ENCODE measurements around the gene DGCR2.
A peak's percentile ranks its signal among the peaks of the same experiment; 100 is the strongest.
"Not testable (repeated sequence)": the region's sequence is repeated elsewhere in the genome, so short reads cannot be mapped to it uniquely, and the experiment has no call there.

The DGCR2 gene

DNA sequence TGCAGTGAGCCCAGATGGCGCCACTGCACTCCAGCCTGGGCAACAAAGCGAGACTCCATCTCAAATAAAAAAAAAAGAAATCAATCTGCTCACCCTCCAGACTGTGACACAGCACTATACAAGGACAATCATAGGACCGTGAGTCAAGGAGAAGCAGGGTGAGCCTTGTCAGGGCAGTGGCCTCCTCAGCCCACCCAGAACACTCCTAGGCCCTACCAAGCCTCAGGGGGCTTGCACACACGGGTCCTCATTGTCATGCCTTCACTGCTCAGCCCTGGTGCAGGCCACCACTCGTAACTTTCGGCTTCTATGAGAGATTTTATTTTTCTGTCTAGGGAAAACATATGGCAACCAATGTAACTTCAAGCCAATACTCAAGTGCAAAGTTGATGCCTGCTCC lies 35.8 kb downstream of the DGCR2 start:
- H3K36me3 ChIP-seq, result peaks cover 2% of the 10 kb centered on the region
- no peaks in the 10 kb centered on the region; the same call in 1 of the 2 replicates for H3K27me3 ChIP-seq
- no peaks in the 10 kb centered on the region for H3K9me3 ChIP-seq
- no peaks in the 10 kb centered on the region for H3K4me1 ChIP-seq
- TF ChIP-seq, protein P1, sequence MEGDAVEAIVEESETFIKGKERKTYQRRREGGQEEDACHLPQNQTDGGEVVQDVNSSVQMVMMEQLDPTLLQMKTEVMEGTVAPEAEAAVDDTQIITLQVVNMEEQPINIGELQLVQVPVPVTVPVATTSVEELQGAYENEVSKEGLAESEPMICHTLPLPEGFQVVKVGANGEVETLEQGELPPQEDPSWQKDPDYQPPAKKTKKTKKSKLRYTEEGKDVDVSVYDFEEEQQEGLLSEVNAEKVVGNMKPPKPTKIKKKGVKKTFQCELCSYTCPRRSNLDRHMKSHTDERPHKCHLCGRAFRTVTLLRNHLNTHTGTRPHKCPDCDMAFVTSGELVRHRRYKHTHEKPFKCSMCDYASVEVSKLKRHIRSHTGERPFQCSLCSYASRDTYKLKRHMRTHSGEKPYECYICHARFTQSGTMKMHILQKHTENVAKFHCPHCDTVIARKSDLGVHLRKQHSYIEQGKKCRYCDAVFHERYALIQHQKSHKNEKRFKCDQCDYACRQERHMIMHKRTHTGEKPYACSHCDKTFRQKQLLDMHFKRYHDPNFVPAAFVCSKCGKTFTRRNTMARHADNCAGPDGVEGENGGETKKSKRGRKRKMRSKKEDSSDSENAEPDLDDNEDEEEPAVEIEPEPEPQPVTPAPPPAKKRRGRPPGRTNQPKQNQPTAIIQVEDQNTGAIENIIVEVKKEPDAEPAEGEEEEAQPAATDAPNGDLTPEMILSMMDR (IDR thresholded peaks at IDR 0.05; ENCODE audit: low read depth, low read length), result no peak
- H3K4me3 ChIP-seq (ENCODE audit: low read depth, low read length), result no peak overlapping the region
- DNase-seq, result no peak

DNA sequence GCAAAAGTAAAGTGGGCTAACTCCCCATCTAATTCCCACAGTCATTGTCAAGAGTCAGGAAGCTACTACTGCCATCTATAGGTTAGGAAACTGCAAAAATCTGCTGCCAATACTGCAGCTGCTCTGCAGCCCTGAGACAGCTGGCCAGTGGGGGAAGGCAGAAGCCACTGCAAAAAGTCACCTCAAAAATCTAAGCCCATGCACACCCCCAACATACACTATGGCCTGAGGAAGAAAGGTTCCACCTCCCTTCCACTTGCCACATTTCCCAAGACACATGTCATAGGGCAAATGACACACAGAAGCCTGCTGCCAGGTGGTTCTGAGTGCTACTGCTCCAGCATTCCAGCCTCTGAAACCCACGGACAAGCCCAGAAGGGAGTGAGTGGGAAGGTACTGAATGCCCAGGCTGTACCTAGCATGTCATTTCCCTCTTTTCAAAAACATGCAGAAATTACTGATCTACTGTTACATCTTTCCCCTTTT lies 36.9 kb downstream of the DGCR2 start:
- Histone ChIP-seq H3K9me3 (no peaks in the 10 kb centered on the region), H3K27me3 (no peaks in the 10 kb centered on the region; the same call in 1 of the 2 replicates), H3K4me3 (ENCODE audit: low read depth, low read length) (no peak overlapping the region), H3K36me3 (peaks cover 3% of the 10 kb centered on the region), H3K4me1 (no peaks in the 10 kb centered on the region)
- DNase-seq, result no peak
- TF ChIP-seq, protein P1 (IDR thresholded peaks at IDR 0.05; ENCODE audit: low read depth, low read length), result peak; percentile 76

DNA sequence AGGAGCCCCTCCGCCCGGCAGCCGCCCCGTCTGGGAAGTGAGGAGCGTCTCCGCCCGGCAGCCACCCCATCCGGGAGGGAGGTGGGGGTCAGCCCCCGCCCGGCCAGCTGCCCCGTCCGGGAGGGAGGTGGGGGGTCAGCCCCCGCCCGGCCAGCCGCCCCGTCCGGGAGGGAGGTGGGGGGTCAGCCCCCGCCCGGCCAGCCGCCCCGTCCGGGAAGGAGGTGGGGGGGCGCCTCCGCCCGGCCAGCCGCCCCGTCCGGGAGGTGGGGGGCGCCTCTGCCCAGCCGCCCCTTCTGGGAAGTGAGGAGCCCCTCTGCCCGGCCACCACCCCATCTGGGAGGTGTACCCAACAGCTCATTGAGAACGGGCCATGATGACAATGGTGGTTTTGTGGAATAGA lies 37.6 kb downstream of the DGCR2 start:
- not testable (repeated sequence) for H3K4me1 ChIP-seq; H3K9me3 ChIP-seq; H3K27me3 ChIP-seq; H3K36me3 ChIP-seq; H3K4me3 ChIP-seq (ENCODE audit: low read depth, low read length); DNase-seq

GRCh38 chr22:19084126-19084525 lies 38.1 kb downstream of the DGCR2 start:
- DNase-seq; H3K9me3 ChIP-seq; H3K4me3 ChIP-seq (ENCODE audit: low read depth, low read length); H3K4me1 ChIP-seq; H3K27me3 ChIP-seq; H3K36me3 ChIP-seq: not testable (repeated sequence)

GRCh38 chr22:19082793-19083192 lies 39.4 kb downstream of the DGCR2 start:
- Histone ChIP-seq H3K9me3 (no peaks in the 10 kb centered on the region), H3K27me3 (no peaks in the 10 kb centered on the region; the same call in 1 of the 2 replicates), H3K4me1 (no peaks in the 10 kb centered on the region), H3K4me3 (ENCODE audit: low read depth, low read length) (no peak overlapping the region), H3K36me3 (peaks cover 6% of the 10 kb centered on the region)
- no peak for DNase-seq
- TF ChIP-seq, protein P1 (IDR thresholded peaks at IDR 0.05; ENCODE audit: low read depth, low read length), result no peak

- Histone ChIP-seq H3K9me3 (no peaks in the 10 kb centered on the region), H3K4me1 (no peaks in the 10 kb centered on the region), H3K36me3 (peaks cover 6% of the 10 kb centered on the region), H3K4me3 (ENCODE audit: low read depth, low read length) (no peak overlapping the region), H3K27me3 (no peaks in the 10 kb centered on the region; the same call in 1 of the 2 replicates)
- TF ChIP-seq, protein P1 (IDR thresholded peaks at IDR 0.05; ENCODE audit: low read depth, low read length), result no peak
- DNase-seq, result no peak
Observed at GRCh38 chr22:19082101-19082500, 40.1 kb downstream of the DGCR2 start.

GRCh38 chr22:19081351-19081750 lies 40.9 kb downstream of the DGCR2 start:
- no peaks in the 10 kb centered on the region for H3K9me3 ChIP-seq
- TF ChIP-seq, protein P1 (IDR thresholded peaks at IDR 0.05; ENCODE audit: low read depth, low read length), result no peak
- peaks cover 6% of the 10 kb centered on the region for H3K36me3 ChIP-seq
- no peak overlapping the region for H3K4me3 ChIP-seq (ENCODE audit: low read depth, low read length)
- H3K4me1 ChIP-seq, result no peaks in the 10 kb centered on the region
- no peak for DNase-seq
- no peaks in the 10 kb centered on the region; the same call in 1 of the 2 replicates for H3K27me3 ChIP-seq
